ENCODE measurements around the gene TPBGL.

TPBGL gene, protein sequence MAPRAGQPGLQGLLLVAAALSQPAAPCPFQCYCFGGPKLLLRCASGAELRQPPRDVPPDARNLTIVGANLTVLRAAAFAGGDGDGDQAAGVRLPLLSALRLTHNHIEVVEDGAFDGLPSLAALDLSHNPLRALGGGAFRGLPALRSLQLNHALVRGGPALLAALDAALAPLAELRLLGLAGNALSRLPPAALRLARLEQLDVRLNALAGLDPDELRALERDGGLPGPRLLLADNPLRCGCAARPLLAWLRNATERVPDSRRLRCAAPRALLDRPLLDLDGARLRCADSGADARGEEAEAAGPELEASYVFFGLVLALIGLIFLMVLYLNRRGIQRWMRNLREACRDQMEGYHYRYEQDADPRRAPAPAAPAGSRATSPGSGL

GRCh38 chr11:75240311-75241035 is at the start of gene TPBGL:
TPBGL (plus strand) TSS chr11:75240774; CDS start chr11:75241050, 276 bp downstream.
- DNase-seq (ENCODE audit: insufficient read length, low spot score) (no peak), FAIRE-seq (no peak)

DNA sequence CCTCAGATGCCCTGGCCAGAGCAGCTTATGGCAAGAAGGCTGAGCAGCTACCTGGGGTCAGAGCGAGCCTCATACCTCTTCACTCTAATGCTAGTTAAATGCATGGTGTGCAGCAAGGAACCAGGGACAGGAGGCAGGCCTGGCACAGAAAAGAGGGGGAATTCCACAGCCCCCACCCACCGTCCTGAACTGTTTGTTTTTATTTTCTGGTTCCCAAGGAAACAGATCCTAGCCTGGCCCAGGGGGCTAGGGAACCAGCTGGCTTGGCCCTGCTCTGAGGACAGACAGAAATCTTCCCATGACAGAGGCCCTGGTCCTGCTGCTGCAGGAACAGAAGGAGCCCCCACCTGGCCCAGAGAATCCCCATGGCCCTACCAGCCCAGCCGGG is 49.2 kb upstream of the TPBGL start:
- FAIRE-seq, result no peak
- DNase-seq (ENCODE audit: insufficient read length, low spot score), result no peak

GRCh38 chr11:75193271-75193670 is 47.3 kb upstream of the TPBGL start:
- FAIRE-seq (no peak), DNase-seq (ENCODE audit: insufficient read length, low spot score) (no peak)

DNA sequence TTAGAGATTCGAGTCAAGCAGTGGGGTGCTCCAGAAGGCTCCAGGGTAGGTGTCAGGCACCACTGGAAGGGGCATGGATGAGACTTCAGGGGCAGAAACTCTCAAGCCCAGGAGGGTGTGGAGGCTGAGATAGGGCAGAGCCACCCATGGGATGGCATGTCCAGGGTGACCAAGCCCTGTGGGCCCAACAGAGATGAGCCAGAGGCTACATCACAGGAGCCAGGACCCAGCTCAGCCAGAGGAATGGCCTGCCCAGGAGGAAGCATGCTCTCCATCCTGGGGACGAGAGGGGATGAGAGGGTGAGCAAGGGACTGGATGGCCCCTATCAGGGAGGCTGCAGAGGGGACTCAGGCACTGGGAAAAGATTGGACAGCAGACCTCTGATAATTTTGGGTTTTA is 46.9 kb upstream of the TPBGL start:
- FAIRE-seq (no peak), DNase-seq (ENCODE audit: insufficient read length, low spot score) (no peak)

DNA sequence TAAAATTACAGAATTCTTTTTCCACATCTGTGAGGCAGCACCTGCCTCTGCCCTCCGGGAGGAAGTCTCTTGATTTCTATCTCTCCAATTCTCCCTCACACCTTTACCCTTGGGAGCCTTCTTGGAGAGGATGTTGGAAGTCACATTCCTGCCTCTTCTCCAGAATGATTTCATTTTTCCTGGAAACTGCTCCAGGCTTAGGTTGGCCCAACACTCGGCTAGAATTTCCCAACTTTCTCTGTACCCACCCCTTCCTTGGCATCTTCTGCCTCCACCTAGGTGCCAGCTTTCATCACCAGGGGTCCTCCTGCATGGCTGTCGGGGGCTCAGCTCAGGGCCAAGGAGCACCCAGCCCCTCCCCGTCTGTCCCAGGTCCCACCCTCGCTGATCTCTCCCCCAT is 46.4 kb upstream of the TPBGL start:
- DNase-seq (ENCODE audit: insufficient read length, low spot score) (no peak), FAIRE-seq (no peak)

DNA sequence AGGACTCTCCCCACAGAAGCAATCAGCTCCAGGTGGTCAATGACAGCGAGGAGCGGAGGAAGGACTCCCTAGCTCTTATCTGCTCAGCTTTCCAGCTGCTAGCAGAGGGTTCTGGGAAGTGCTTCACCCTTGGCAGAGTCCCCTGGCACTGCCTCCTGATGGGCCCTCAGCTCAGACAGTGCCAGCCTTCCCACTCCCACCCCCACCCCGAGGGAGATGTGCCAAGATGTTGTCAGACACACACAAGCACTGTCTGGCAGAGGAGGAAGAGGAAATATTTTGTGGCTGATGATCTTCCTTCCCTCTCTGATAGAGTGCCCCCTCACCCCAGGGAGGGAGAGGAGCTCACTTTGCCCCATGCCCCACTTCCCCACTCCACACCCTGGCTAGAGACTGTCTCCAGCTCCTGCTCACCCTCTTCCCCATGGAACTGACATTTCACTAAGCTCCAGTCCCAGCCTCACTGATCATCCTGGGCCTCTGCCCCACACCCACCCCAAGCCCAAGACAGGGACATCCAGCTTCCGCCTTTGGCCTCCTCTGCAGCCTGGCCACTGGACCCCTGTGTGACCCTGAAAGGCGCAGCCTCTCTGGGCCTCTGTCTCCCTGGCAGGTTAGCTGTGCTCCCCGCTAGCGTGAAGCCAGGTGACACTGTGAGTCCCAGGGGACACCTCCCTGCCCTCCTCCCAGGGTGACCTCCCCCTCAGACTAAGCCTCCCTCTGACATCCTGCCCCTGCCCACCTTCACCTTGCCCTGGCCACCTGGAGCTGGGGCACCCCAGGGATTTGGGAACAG is 45.2 kb upstream of the TPBGL start:
- DNase-seq (ENCODE audit: insufficient read length, low spot score) (no peak), FAIRE-seq (no peak)

- no peak for DNase-seq (ENCODE audit: insufficient read length, low spot score)
- FAIRE-seq, result no peak
Observed at GRCh38 chr11:75196426-75196825, 44.1 kb upstream of the TPBGL start.

DNA sequence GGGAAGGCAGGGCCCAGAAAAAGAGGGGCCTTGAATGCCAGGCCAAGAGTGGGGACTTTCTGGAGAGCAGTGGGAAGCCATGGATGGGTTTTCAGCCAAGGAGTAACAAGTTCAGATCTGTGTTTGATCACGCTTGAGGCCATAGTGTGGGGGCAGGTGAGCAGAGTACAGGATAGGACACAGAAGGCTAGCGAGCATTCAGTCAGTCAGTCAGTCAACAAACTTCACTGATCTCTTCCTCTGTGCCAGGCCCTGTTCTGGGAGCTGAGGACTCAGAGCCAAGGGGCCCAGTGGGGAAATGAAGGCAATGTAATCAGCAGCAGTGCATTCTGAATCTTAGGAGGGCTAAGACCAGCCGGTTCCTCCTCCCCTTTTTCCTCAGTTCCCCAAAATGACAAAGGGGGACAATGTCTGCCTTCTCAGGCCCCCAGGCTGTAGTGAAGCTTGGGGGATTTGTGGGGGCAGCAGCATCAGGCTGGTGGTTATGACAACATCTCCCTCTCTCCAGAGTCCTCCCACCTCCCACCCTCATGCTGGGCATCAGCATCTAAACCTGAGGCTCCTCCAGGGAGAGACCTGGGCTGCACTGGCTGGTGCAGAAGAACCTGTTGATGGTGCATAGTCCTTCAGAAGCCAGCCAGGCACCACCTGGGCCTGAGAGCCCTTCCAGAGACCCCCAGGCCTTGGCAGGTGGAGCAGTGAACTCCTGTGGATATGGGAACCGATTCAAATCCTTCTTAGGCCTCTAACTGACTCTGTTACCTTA is 42.9 kb upstream of the TPBGL start:
- FAIRE-seq, result no peak
- DNase-seq (ENCODE audit: insufficient read length, low spot score), result no peak

GRCh38 chr11:75198278-75198973 is 42.1 kb upstream of the TPBGL start:
- DNase-seq (ENCODE audit: insufficient read length, low spot score), result no peak

DNA sequence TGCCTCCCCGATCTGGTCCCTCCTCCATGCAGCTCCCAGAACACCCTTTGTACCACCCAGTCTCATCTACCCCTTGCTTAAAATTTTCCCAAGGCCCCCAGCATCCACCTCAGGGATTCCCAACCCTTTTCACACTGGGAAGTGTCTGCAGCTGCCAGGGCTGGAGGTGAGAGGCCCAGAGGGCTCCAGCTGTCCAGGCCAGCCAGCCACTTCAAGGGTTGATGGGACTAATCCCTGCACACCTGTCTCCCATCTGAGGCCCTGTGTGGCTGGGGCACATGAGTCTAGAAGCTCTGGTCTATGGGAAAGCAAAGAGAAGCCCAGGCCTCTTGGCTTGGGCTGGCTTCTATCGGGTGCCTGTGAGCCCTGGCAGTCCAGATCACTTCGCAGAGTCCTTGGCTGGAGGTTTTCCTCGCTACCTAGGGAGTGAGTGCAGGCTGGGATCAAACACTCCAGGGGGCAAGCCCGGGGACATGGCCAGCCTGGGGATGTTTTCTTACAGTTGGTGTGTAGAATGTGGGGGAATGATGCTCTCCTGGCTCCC is 41.1 kb upstream of the TPBGL start:
- FAIRE-seq, result no peak

More at GRCh38 chr11:75198278-75198973, 42.1 kb upstream of the TPBGL start:
- FAIRE-seq, result no peak

GRCh38 chr11:75200051-75200450 is 40.5 kb upstream of the TPBGL start:
- FAIRE-seq (no peak), DNase-seq (ENCODE audit: insufficient read length, low spot score) (no peak)

More for the DNA sequence above, 41.1 kb upstream of the TPBGL start:
- no peak for DNase-seq (ENCODE audit: insufficient read length, low spot score)

DNA sequence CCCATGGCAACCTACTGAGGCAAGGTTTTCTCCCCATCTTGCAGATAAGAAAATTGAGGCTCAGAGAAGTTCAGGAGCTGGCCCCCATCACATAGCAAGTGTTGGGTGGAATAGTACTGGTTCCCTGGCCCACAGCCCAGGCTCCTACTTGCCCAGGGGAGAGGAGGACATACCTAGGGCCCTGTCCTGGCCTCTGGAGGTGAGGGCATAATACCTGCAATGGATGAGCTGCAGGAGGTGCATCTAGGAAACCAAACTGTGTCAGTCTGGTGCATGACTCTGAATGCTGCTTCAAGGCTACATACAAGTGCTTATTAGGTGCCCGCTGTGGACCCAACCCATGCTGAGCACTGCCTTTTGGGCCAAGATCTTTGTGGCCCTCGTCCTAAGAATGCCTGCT is 40.0 kb upstream of the TPBGL start:
- FAIRE-seq (no peak), DNase-seq (ENCODE audit: insufficient read length, low spot score) (no peak)

DNA sequence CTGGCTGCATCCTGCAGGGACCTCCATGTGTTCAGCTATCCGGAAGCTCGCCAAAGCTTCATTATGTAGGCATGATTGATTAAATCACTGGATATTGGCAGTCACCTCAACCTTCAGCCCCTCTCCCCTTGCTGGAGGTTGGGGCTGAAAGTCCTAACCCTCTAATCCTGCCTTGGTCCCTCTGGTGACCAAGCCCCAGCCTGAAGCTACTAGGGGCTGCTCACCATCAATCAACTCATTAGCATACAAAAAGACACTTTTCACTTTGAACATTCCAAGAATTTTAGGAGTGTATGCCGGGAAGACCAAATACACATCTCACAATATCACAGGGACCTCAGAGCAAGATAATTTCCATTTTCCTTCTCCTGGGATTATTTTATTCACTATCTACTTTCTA is 38.8 kb upstream of the TPBGL start:
- DNase-seq (ENCODE audit: insufficient read length, low spot score) (no peak), FAIRE-seq (no peak)

GRCh38 chr11:75202195-75202594 is 38.4 kb upstream of the TPBGL start:
- no peak for DNase-seq (ENCODE audit: insufficient read length, low spot score)

DNA sequence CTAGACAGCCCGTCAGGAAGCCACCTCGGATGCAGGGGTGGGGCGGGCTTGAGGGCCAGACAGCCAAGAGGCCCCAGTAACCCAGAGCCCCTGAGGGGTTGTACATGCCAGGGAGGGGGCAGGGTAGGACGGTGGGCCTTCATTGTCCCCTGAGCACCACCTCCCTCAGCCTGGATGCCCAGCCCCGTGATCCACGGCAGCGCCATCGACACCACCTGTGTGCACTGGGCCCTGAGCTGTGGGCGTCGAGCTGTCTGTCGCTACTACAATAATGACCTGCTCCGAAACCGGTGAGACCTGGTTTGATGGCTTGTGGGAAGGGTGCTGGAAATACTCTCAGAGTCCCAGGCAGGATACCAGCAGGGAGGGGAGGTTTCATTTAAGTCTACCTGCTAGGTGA is 37.4 kb upstream of the TPBGL start:
- FAIRE-seq (no peak), DNase-seq (ENCODE audit: insufficient read length, low spot score) (no peak)

More at GRCh38 chr11:75202195-75202594, 38.4 kb upstream of the TPBGL start:
- FAIRE-seq, result no peak

- FAIRE-seq (no peak), DNase-seq (ENCODE audit: insufficient read length, low spot score) (no peak)
Observed at GRCh38 chr11:75203641-75204011, 36.9 kb upstream of the TPBGL start.

- DNase-seq (ENCODE audit: insufficient read length, low spot score), result no peak
- FAIRE-seq, result no peak
Observed at GRCh38 chr11:75204012-75204674, 36.4 kb upstream of the TPBGL start.

- DNase-seq (ENCODE audit: insufficient read length, low spot score), result peak; percentile 86
- peak; percentile 94 for FAIRE-seq
Observed at GRCh38 chr11:75204685-75205563, 35.6 kb upstream of the TPBGL start.
